Upper lobe of left lung (tissue), 4 donors: Measurements from ENCODE around the gene THEM5.
"Not testable (repeated sequence)": the region's sequence is repeated elsewhere in the genome, so short reads cannot be mapped to it uniquely, and the experiment has no call there.

Experiments used
- CTCF ChIP-seq, 6 experiments: fragments of 450-650 bp in 4 of 6; fragments of 200-600 bp in 2 of 6; sonication (generic) in 2 of 6; IDR thresholded peaks; one replicate each; pipeline ENCODE4 v1.5.1; 2016 to 2019; ENCODE audit warnings: antibody characterized with exemption in 6 of 6
- EP300 ChIP-seq, 4 donors: sonication (generic); formaldehyde crosslinking; IDR thresholded peaks; one replicate each; pipeline ENCODE4 v1.5.1; 2017; ENCODE audit warnings: antibody characterized with exemption in 4 of 4, control low read depth in 2 of 4

GRCh38 chr1:151872776-151873175 is 19.3 kb upstream of the THEM5 start:
- not testable (repeated sequence) for TF ChIP-seq EP300, CTCF (IDR thresholded peaks at IDR 0.05)
